Epidermal melanocyte (primary cell): ENCODE results near the gene TSSC4.
A peak's percentile ranks its signal among the peaks of the same experiment; 100 is the strongest.

Experiments used
- DNase-seq: peaks from one replicate; pipeline ENCODE4 v3.0.0; 2011; ENCODE audit warnings: low spot score; ENCODE audit not compliant: insufficient read length

Gene TSSC4

DNA sequence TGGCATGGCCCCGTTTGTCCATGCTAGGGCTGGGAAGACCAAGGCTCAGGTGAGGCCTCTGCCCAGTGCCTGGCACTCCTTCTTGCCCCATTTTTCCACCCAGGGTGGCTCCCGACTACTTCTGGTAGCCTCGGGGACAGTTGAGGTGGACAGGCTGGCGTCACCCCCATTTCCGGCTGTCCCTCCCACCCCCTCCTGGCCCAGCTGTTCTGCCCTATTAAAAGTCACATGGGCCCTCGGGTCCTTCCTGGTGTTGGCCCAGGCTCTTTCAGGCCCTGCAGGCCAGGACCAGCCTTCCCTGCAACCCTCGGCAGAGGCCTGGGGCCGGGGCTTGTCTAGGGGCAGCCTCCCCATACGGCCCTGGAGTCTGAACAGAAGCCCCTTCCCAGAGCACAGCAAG is 14.0 kb upstream of the TSSC4 start:
- no peak for DNase-seq

DNA sequence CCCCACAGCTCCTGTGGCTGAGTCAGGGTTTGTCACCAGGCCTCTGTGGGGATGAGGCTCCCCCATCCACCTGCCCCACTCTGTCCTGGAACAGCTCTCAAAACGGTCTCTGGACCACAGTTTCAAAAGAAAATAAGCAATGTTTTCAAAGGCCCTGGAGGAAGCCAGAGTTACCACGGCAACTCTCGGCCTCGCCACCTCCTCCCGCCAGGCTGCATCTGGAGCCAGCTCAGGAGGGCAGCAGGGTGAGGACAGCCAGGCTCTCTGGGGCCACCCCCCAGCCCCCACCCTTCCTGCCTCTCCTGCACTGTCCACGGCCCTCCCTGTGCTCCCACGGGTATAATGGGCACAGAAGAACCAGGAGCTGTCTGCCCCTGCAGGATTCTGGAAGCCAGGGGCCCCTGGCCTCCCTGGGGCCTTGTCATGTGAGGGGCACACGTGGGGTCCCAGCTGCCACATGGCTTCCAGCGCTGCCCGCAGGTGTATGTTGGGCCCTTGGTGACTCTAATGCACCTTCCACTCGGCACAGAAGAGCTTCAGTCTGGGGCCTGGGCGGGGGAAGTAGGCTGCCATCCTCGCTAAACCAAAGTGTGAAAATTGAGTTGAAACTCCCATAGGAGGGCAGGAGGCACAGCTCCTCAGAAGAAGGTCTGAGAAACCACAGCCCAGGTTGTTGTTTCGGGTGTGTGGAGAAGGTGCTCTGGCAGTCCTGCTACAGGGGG is 13.1 kb upstream of the TSSC4 start:
- DNase-seq: peak; percentile 70

DNA sequence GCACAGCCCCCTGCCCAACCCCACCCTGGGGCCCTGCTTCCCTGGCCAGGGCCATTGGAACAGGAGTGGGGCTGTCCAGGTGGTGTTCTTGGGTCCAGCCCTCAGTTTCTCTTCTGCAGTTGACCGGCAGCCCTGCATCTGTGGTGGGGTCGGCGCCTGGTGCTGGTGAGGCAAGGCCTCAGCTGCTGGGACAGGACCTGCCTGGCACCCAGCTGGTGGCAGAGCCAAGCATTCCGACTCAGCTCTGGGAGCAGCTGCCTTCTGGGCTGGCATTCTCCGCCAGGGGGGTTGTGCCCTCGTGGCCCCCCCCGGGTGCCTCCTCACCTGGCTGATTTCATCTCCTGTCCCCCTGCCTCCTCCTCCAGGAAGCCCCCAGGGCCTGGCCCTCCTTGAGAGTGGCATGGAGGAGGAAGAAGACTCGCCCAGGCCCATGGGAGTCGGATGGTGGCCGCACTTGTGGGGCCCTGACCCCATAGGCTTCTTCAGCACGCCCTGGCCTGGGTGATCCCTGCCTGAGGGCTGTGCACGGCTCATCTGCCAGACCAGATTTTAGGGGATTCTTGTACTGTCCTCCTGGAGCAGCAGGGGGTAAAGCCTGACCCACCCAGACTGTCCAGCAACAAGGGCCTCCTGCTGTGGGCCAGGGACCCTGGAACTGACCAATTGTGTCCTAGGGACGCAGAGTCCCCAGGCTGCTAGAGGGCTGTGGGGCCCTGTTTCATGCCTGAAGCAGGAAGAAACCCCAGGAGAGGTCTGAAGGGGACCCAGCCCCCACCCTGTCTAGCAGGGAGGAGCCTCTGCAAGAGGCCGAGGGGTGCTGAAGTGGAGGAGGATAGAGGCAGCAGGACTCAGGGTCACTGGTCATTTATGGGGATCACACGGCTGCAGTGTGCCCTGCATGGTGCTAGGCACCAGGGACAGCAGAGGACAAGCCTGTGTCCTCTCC is 11.8 kb upstream of the TSSC4 start:
- DNase-seq: no peak

DNA sequence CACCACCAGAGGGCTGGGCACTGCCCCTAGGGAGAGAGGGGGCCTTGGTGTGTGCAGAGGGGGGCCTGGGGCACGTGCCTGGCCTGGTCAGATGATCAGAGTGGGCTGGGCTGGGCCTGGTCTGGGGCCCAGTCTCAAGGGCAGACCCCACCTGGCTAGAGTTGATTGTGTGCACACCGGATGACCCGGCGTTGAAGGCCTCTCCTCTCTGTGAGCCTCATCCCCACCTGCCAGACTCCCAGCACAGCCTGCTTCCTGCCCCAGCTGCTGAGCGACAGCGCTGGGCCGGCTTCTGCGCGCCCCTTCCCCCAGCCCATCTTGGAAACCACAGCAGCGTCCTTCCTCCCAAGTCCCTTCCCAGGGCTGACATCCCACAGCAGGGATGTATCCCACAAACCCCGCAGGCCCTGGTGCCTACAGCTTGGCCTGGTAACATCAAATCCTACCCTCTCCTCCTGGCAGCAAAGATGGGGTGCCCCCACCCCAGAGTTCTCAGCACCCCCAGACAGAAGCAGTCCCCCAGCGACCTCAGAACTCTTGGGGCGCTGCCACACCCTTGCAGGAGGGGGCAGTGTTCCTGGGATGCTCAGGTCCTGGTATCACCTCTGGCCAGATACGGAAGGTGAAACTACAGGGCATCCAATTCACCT is 11.0 kb upstream of the TSSC4 start:
- DNase-seq: no peak

DNA sequence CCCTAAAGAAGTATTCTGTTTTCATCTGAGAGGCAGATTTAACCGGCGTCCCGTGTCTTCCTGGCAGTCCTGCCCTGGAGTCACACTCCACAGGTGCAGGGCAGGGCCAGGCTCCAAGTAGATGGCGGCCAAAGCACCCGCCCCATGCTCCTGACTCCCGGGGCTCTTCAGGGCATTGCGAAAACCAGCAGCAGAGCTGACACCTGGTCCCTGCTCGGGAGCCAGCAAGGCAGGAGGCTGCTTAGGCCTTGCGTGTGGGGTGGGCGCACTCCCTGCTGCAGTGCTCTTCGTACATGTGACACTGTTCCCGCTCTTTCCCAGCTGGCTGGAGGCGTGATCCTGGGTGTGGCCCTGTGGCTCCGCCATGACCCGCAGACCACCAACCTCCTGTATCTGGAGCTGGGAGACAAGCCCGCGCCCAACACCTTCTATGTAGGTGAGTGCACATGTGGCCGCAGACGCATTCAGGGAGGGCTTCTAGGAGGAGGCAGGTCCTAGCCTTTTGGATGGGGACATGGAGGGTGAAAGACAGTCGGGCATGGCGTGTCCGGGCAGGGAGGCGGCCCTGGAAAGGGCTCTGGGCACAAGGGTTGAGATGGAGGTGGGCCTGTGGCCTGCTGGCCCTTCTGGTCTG is 10.3 kb upstream of the TSSC4 start:
- no peak for DNase-seq

DNA sequence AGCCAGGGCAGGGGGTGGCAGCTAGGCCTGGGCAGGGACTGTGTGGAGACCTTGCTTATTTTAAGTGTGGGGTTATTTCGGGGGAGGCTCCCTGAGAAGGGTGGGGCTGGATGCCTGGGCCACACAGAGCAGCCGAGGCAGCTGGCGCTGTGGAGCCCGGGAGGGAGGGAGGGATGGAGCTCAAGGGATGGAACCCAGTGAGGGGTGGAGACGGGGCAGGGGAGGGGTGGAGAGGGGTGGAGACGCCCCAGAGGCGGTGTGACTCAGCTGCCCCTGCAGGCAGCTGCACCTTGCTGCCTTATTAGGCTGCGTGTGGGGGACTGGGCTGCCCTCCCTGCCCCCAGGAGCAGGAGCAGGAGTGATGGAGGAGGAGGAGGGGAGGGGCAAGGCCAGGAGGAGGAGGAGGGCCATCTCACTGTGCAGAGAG is 9.8 kb upstream of the TSSC4 start:
- DNase-seq: peak; percentile 65

DNA sequence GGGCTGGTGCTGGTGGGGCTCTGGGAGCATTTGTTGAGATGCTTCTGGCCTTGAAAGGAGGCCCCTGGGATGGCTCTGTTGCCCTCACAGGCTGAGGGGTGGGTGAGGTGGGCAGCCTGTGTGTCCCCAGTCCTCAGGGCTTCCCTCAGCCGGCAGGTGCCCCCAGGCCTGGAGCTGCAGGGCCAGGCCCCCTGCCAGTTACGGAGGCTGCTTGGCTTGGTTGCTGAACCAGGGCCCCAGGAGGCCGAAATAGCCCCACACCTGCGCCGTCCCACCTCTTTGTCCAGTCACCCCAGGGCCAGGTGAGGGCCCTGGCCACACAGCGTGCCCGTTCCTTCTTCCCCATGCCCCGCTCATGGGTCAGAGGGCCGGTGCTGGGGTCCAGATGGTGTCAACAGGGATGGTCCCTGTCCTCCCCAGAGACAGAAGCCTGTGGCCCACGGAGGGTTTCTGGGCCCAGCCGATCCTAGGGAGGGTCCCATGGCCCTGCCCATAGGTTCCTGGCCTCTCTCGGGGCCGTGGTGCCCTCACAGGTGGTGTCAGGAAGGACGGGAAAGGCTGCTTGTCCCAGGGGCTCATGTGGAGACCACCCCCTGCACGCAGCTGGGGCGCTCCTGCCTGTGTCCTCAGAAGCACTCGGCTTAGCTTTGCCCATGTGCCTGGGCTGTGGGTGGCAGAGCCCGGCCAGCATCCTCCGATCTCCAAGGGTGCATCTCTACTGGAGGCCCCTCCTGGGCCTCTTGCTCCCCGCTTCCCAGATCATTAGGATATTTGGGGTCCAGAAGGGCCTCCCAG is 9.2 kb upstream of the TSSC4 start:
- DNase-seq: no peak

DNA sequence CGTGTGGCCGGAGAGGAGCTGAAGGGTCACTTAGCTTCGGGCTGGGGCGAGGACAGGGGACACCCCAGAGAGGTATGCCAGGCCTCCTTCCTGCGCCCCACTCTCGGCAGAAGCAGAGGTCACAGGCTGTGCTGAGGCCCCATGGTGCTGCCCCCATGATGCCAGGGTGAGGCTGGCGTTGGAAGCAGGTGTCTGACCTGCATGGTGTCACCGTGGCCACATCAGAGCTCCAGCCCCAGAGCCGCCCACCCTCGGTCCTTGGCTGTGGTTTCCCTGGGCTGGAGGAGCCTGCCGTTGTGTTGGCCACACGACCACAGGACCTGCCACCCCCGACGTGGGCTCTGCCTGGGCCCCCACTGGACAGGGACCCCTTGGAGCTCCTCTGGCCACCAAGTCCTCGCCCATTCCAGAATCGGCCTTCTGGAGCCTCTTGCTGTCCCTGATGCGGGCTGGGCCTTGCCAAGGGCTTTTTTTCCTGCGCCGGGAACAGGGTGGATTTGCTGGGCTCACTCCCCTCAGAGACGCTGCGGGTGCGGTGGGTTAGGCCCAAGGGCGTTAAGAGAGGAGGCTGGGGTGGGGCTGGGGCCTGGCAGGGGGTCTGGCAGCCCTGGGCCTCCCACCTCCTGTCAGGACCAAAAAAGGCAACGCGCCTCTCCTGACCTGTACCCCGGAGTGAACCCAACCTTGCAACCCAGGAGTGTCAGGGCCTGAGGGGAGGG is 8.2 kb upstream of the TSSC4 start:
- no peak for DNase-seq

DNA sequence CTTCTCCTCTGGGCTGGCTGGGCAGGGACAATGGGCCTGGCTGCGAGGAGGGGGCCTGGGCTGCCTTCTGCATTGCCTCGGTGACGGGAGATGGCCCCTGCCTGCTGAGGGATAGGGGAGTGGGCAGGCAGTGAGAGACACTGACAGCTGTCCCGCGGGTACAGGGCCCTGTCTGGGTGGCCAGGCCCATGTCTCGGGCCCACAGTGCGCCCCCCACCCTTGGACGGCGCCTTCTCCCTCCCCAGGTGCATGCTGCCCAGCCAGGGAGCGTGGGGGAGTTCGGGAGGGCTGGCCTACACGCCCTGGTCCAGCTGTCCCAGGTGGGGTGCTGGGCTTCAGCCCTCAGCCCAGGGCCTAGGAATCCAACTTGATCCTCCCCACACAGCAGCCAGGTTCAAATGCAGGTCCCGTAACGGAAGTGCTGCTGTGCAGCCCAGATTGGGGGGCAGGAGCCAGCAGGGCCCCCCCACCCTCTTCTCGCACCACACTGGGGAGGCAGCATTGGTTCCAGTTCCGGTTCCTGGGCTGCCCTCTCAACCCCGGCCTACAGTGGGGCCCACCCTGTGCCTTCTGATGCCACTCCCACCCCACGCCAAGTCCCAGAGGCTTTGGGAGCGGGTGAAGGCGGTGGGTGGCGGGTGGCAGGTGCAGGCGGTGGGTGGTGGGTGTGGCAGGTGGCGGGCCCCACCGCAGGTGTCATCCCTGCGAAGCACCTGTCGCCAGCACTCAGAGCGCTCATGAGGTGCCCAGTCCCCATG is 7.3 kb upstream of the TSSC4 start:
- no peak for DNase-seq

DNA sequence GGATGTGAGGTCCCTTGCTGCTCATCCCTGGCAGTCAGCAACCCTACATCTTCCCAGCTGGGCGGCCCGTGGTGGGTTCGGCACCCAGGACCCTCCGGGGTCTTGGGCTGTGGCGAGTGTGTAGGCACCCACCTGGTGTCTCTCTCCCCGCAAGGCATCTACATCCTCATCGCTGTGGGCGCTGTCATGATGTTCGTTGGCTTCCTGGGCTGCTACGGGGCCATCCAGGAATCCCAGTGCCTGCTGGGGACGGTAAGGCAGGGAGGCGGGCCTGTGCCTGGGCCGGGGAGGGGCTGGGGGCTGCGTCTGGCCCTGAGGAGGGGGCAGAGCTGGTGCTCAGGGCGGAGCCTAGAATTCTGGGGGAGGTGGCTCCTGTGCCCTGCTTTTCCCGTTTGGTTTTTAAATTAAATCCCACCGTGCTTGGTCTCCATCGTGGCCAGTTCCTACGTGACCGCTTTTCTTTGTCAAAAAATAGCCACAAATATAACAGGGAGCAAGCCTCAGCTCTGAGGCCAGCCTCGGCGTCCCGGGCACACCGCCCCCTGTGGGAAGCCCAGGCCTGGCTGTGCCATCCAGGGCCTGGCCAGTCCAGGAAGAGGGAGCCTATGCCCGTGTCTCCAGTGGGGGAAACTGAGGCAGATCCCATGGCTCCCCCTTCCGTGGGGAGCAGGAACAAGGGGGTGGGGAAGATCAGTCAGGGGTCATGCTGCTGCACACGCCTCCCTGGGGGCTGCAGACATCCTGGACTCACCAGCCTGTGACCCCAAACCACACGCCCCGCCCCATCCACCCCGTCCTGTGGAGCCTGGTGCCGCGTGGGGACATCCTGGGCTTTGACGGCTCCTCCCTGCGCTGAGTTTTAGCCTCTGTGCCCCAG is 6.4 kb upstream of the TSSC4 start:
- no peak for DNase-seq

DNA sequence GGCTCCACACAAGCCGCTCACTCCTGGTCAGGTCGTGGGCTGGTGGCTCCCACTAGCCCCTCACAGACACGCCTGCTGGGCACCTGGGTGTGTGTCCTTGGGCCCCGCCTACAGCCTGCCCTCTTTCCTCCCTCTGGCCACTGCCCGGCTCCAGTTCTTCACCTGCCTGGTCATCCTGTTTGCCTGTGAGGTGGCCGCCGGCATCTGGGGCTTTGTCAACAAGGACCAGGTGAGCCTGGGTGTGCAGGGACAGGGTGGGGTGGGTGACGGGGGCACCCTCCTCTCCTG is 5.8 kb upstream of the TSSC4 start:
- no peak for DNase-seq

DNA sequence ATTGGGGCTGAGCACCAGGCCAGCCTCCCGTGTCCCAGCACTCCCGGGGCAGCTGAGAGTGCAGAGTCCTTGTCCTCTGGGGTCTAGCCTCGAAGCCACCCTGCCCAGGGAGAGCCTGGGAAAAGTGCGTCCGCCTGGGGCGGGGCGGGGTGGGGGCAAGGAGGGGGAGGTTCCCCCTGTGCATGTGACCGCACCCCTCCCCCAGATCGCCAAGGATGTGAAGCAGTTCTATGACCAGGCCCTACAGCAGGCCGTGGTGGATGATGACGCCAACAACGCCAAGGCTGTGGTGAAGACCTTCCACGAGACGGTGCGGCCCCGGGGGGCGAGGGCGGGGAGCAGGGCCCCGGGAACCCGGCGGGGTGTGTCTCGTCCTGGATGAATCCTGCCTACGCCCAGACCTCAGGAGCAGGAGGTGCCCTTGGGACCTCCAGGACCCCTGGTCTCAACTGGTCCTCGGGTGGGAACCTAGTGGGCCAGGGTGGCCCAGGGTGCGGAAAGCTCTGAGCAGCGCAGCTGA is 5.3 kb upstream of the TSSC4 start:
- no peak for DNase-seq

DNA sequence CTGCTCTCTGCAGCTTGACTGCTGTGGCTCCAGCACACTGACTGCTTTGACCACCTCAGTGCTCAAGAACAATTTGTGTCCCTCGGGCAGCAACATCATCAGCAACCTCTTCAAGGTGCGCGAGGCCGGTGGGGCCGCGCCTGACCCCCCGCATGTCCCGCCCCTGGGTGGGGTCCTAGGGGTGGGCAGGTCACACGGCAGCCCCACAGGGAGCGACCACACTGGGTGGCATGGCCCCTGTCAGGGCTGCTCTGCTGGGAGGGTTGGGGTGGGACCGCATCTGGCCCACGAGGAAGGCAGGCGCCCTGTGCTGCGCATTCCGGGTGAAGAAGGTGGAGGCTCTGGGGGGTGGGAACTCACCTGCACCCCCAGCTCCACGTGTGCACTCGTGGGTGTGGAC is 4.7 kb upstream of the TSSC4 start:
- DNase-seq: no peak

DNA sequence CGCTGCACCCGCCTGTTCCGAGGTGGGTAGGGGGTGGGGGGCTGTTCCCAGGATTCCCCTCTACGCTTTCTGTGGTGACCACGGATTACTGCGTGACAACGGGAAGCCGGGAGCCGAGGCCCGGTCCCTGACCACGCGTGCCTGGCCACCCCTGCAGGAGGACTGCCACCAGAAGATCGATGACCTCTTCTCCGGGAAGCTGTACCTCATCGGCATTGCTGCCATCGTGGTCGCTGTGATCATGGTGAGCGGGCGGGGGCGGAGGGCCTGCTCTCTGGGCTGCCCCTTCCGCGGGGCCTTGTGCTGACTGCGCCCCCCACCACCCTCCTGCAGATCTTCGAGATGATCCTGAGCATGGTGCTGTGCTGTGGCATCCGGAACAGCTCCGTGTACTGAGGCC is 4.1 kb upstream of the TSSC4 start:
- no peak for DNase-seq

DNA sequence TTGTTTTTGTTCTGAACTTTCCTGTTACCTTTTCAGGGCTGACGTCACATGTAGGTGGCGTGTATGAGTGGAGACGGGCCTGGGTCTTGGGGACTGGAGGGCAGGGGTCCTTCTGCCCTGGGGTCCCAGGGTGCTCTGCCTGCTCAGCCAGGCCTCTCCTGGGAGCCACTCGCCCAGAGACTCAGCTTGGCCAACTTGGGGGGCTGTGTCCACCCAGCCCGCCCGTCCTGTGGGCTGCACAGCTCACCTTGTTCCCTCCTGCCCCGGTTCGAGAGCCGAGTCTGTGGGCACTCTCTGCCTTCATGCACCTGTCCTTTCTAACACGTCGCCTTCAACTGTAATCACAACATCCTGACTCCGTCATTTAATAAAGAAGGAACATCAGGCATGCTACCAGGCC is 3.5 kb upstream of the TSSC4 start:
- no peak for DNase-seq

DNA sequence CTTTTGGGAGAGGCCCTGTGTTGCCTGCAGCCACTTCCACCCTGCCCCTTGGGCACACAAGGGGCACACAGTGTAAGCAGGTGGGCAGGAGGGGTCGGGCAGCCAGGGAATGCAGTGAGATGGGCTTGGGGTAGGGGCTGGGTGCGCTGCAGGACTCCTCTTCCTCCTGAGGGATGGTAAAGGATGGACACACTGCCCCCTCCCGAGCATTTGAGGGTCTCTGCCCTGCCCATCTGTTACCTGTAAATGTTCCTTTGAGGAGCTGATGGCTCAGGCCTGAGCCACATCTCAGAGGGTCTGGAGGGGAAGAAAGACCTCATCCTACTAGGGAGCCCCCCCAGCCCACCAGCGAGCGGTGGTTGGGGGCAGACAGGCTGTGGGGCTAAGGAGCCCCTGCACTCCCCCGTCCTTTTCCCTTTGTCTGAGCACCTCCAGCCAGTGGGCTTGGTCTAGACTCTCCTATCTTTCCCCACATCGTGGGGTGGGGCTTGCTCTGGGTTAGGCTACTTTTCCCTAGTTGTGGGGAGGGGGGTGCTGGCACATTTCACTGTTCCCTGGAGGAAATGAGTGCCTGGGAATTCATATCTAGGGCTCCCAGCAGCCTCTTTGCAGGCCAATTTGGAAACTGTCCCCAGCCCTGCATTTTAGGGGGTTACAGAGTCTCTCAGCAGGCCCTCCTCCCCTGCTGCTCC is 1.7 kb upstream of the TSSC4 start:
- no peak for DNase-seq

DNA sequence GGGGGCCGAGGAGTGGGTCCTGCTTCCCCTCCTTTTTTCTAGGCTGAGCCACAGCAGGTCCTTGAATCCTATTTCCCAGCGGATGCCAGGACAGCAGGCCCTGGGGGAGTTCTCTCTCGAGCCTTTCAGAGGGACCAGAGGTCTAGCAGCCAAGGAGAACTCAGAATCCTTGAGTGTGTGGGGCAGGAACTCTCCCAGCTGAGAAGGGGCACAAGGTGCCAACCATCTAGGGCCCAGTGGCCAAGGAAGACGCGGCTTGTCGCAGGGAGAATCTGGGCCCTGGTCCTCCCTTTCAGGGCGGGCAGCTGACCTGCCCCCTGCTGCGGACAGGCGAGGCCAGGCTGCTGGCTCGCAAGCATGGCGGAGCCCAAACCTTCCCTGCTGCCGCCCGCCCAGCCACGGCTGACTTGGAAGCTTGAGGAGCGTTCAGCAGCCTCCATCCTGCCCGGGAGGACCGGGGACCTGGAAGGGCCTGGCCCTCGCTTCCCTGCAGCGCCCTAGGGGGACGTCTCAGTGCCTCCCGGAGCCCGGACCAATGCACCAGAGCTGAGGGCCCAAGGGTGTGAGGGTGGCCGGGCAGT is 972 bp upstream of the TSSC4 start:
- no peak for DNase-seq
